Keratinocyte (primary cell): ENCODE data around the gene ADAM12. TPM values are rescaled to one million over a fixed set of nuclear protein-coding genes. Genes with fewer than 3 reads are reported as not detected.

Experiments
- DNase-seq: peaks from one replicate; pipeline ENCODE4 v3.0.0-alpha.2; 2011; ENCODE audit warnings: low read depth, missing footprints, low spot score
- FAIRE-seq: peaks from 2 replicates; lab custom pipeline; 2011; peaks lifted over from hg19 to GRCh38; lab: Jason Lieb, UNC
- H2AFZ ChIP-seq: 2 replicates; pipeline ENCODE4 v1.6.0; 2012; ENCODE audit warnings: low read length, control low read depth, inconsistent platforms; ENCODE audit not compliant: control insufficient read depth
- H3K27ac ChIP-seq: 2 replicates; pipeline ENCODE4 v1.5.1; 2011; ENCODE audit warnings: low read length; ENCODE audit not compliant: control insufficient read depth, insufficient read depth
- H3K27me3 ChIP-seq: 3 replicates; pipeline ENCODE4 v1.6.0; 2011; ENCODE audit warnings: low read length; ENCODE audit not compliant: control insufficient read depth, insufficient read depth; ENCODE audit errors: extremely low read depth
- H3K36me3 ChIP-seq, 2 experiments: 2 replicates in 1 of 2; 3 replicates in 1 of 2; pipeline ENCODE4 v1.5.1; 2011; ENCODE audit warnings: low read length in 2 of 2, mild to moderate bottlenecking in 1 of 2; ENCODE audit not compliant: control insufficient read depth in 2 of 2, insufficient read depth in 2 of 2; ENCODE audit errors: extremely low read depth in 1 of 2
- H3K4me1 ChIP-seq: 3 replicates; pipeline ENCODE4 v1.5.1; 2011; ENCODE audit warnings: low read length; ENCODE audit not compliant: control insufficient read depth, insufficient read depth; ENCODE audit errors: extremely low read depth
- H3K4me2 ChIP-seq: 3 replicates; pipeline ENCODE4 v1.6.0; 2011; ENCODE audit warnings: low read depth, low read length; ENCODE audit not compliant: control insufficient read depth, insufficient read depth; ENCODE audit errors: extremely low read depth
- H3K4me3 ChIP-seq, 3 experiments: fragments of 200-600 bp in 1 of 3; sonication (generic) in 1 of 3; 2 replicates in 2 of 3; 3 replicates in 1 of 3; pipeline ENCODE4 v1.5.1; 2011 to 2016; ENCODE audit warnings: low read length in 3 of 3, mild to moderate bottlenecking in 3 of 3, control low read depth in 2 of 3, inconsistent platforms in 1 of 3, low read depth in 1 of 3, mixed read lengths in 1 of 3, mixed run types in 1 of 3, moderate library complexity in 1 of 3; ENCODE audit not compliant: control insufficient read depth in 2 of 3, insufficient read depth in 2 of 3; ENCODE audit errors: extremely low read depth in 1 of 3
- H3K79me2 ChIP-seq: 2 replicates; pipeline ENCODE4 v1.6.0; 2012; ENCODE audit warnings: low read length; ENCODE audit not compliant: control insufficient read depth, insufficient read depth
- H3K9ac ChIP-seq: 3 replicates; pipeline ENCODE4 v1.6.0; 2011; ENCODE audit warnings: low read length; ENCODE audit not compliant: control insufficient read depth, insufficient read depth; ENCODE audit errors: extremely low read depth
- H3K9me1 ChIP-seq: 3 replicates; pipeline ENCODE4 v1.6.0; 2011; ENCODE audit warnings: low read length; ENCODE audit not compliant: control insufficient read depth, insufficient read depth; ENCODE audit errors: extremely low read depth
- H3K9me3 ChIP-seq: 2 replicates; pipeline ENCODE4 v1.5.1; 2012; ENCODE audit warnings: low read depth, low read length; ENCODE audit not compliant: control insufficient read depth
- H4K20me1 ChIP-seq: 3 replicates; pipeline ENCODE4 v1.6.0; 2011; ENCODE audit warnings: low read length; ENCODE audit not compliant: control insufficient read depth, insufficient read depth; ENCODE audit errors: extremely low read depth
- CTCF ChIP-seq, 3 experiments: IDR thresholded peaks in 1 of 3; conservative IDR thresholded peaks in 1 of 3; optimal IDR thresholded peaks in 1 of 3; 2 replicates in 2 of 3; 3 replicates in 1 of 3; pipeline versions ENCODE3 to v1.5.1; 2011; ENCODE audit warnings: low read length in 3 of 3, mild to moderate bottlenecking in 3 of 3, moderate library complexity in 2 of 3, control low read depth in 1 of 3, inconsistent platforms in 1 of 3; ENCODE audit not compliant: insufficient read depth in 2 of 3; ENCODE audit errors: extremely low read depth in 1 of 3
- EZH2 ChIP-seq: IDR thresholded peaks from one replicate; pipeline ENCODE4 v1.6.1; 2012; ENCODE audit warnings: inconsistent platforms, mild to moderate bottlenecking, low read length, moderate library complexity
- dilution Hi-C: fragments of 300-500 bp; cut with MboI; formaldehyde crosslinking; loops from one replicate; pipeline ENCODE4 v1.7.0; 2020; ENCODE audit warnings: low sequenced_read_pairs; ENCODE audit not compliant: extremely low pct_ligation_motif_present
- polyA plus RNA-seq, 5 experiments: library from polyadenylated mRNA; depleted of rRNA in 3 of 5; stranded (reverse) in 3 of 5; stranded (forward) in 1 of 5; unstranded in 1 of 5; fragments of >200 nt; gene quantifications; 1 replicate in 1 of 5; 2 replicates in 3 of 5; 3 replicates in 1 of 5; pipeline versions ENCODE4 v1.2.1 to v1.2.3, GENCODE V29; 2011 to 2012; ENCODE audit warnings: missing spikeins in 2 of 5, low read depth in 1 of 5, low replicate concordance in 1 of 5
- small RNA-seq, 3 experiments: library from RNA; depleted of rRNA; stranded (forward); fragments of <200 nt; gene quantifications; one replicate each; pipeline ENCODE3, GENCODE V24; 2012; ENCODE audit warnings: low read depth in 3 of 3, low replicate concordance in 1 of 3; ENCODE audit not compliant: insufficient read length in 3 of 3

The ADAM12 gene
- polyA plus RNA-seq, 1 donor (not counting 4 experiments of a cell fraction or from before 2014, with no cell fraction given) = 0.07 TPM

- Histone ChIP-seq H4K20me1 (no peaks in the 10 kb centered on the region), H3K4me3 (no peak overlapping the region), H2AFZ (no peak overlapping the region), H3K27me3 (no peaks in the 10 kb centered on the region), H3K9ac (no peak overlapping the region), H3K9me1 (no peaks in the 10 kb centered on the region), H3K4me1 (peaks cover 4% of the 10 kb centered on the region), H3K79me2 (no peaks in the 10 kb centered on the region), H3K4me2 (no peak overlapping the region), H3K27ac (no peak overlapping the region), H3K36me3 (no peaks in the 10 kb centered on the region), H3K9me3 (no peaks in the 10 kb centered on the region)
- DNase-seq (no peak), FAIRE-seq (no peak)
- dilution Hi-C loops = no loop called here
- no peak for TF ChIP-seq EZH2
- no peak for TF ChIP-seq CTCF (optimal IDR thresholded peaks at IDR 0.05 in 1 of 3, IDR thresholded peaks at IDR 0.05 in 1 of 3, conservative IDR thresholded peaks at IDR 0.05 in 1 of 3; ENCODE audit: extremely low read depth in 1 of 3, insufficient read depth in 2 of 3, low read length in 3 of 3)
Observed at GRCh38 chr10:125967533-125967932, 420.7 kb downstream of the ADAM12 start.

DNA sequence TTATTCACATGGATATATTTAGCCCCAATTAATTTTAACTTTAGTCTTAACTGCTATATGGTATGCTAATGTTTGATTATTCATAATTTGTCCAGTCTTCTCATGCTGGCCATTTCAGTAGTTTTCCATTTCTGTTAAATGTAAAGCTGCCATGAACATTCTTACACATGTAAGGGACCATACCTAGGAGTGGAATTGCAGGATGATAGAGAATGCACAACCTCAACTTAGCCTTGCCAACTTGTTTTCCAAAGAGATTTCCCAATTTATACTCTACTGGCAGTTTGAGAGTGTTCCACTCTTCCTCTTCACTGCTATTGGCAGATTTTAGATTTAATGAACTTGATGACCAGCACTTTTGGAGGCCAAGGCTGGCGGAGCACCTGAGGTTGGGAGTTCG lies 423.7 kb downstream of the ADAM12 start:
- TF ChIP-seq EZH2 (no peak), CTCF (optimal IDR thresholded peaks at IDR 0.05 in 1 of 3, IDR thresholded peaks at IDR 0.05 in 1 of 3, conservative IDR thresholded peaks at IDR 0.05 in 1 of 3; ENCODE audit: extremely low read depth in 1 of 3, insufficient read depth in 2 of 3, low read length in 3 of 3) (no peak)
- H3K27ac ChIP-seq = no peak overlapping the region
- H3K9me1 ChIP-seq = no peaks in the 10 kb centered on the region
- H2AFZ ChIP-seq = no peak overlapping the region
- dilution Hi-C loops = no loop called here
- H3K4me3 ChIP-seq = no peak overlapping the region
- DNase-seq = no peak
- FAIRE-seq = no peak
- peaks cover 4% of the 10 kb centered on the region for H3K4me1 ChIP-seq
- no peaks in the 10 kb centered on the region for H4K20me1 ChIP-seq
- H3K9me3 ChIP-seq = no peaks in the 10 kb centered on the region
- H3K79me2 ChIP-seq = no peaks in the 10 kb centered on the region
- H3K9ac ChIP-seq = no peak overlapping the region
- H3K4me2 ChIP-seq = no peak overlapping the region
- no peaks in the 10 kb centered on the region for H3K27me3 ChIP-seq
- H3K36me3 ChIP-seq = no peaks in the 10 kb centered on the region

Small RNAs within 50 kb of the gene (small RNA-seq; reads per million reads assigned to genes)
- 0 reads per million in 3 experiments for gene RNA5SP328
